CD4-positive, alpha-beta T cell (primary cell): ENCODE measurements around the gene KRTAP25-1. TPM values are rescaled to one million over a fixed set of nuclear protein-coding genes. Genes with fewer than 3 reads are reported as not detected.

Source experiments
- ATAC-seq: fragments of 200-7000 bp; cut with Tn5 transposase; one replicate; pipeline ENCODE4 v1.10.0; 2022; ENCODE audit warnings: mild to moderate bottlenecking; ENCODE audit not compliant: poor library complexity
- CTCF ChIA-PET: fragments of 350-600 bp; sonication (Branson Sonifier 250); formaldehyde crosslinking; loops from one replicate; lab custom pipeline; 2021; ENCODE audit warnings: antibody characterized with exemption, inconsistent platforms; lab: Charles Lee
- POLR2A ChIA-PET: fragments of 350-600 bp; sonication (Branson Sonifier 250); formaldehyde crosslinking; loops from one replicate; lab custom pipeline; 2021; ENCODE audit warnings: antibody characterized with exemption, inconsistent platforms; lab: Charles Lee
- DNase-seq, 14 experiments: peaks; one replicate each; pipeline ENCODE4 v3.0.0-alpha.2; 2013 to 2020; ENCODE audit warnings: mixed read lengths in 2 of 14
- H3K27ac ChIP-seq, 2 donors: one replicate each; pipeline versions ENCODE4 v1.5.1 to v1.7.0; 2013; ENCODE audit warnings: low read length in 2 of 2, low read depth in 1 of 2, mild to moderate bottlenecking in 1 of 2
- H3K27me3 ChIP-seq, 2 experiments: 1 replicate in 1 of 2; 2 replicates in 1 of 2; pipeline versions ENCODE4 v1.6.1 to v1.7.0; 2013; ENCODE audit warnings: low read length in 2 of 2, control low read depth in 1 of 2, mild to moderate bottlenecking in 1 of 2, moderate library complexity in 1 of 2; ENCODE audit not compliant: insufficient read depth in 2 of 2, control insufficient read depth in 1 of 2
- H3K36me3 ChIP-seq: one replicate; pipeline ENCODE4 v1.6.1; 2013; ENCODE audit warnings: low read length, control low read depth; ENCODE audit not compliant: insufficient read depth
- H3K4me1 ChIP-seq: one replicate; pipeline ENCODE4 v1.6.1; 2013; ENCODE audit warnings: low read length, control low read depth; ENCODE audit not compliant: insufficient read depth
- H3K4me3 ChIP-seq: one replicate; pipeline ENCODE4 v1.5.1; 2013; ENCODE audit warnings: mild to moderate bottlenecking, low read length, moderate library complexity
- H3K9me3 ChIP-seq, 2 experiments: 1 replicate in 1 of 2; 2 replicates in 1 of 2; pipeline versions ENCODE4 v1.6.1 to v1.7.0; 2013; ENCODE audit warnings: low read length in 2 of 2, mild to moderate bottlenecking in 2 of 2, control low read depth in 1 of 2, moderate library complexity in 1 of 2; ENCODE audit not compliant: control insufficient read depth in 1 of 2, insufficient read depth in 1 of 2
- H3K27ac Mint-ChIP-seq: one replicate; pipeline ENCODE4 v1.8.0; 2020; ENCODE audit warnings: mixed read lengths
- H3K27me3 Mint-ChIP-seq: one replicate; pipeline ENCODE4 v1.8.0; 2021; ENCODE audit warnings: mixed read lengths
- H3K36me3 Mint-ChIP-seq: one replicate; pipeline ENCODE4 v1.8.0; 2021; ENCODE audit warnings: low read depth, mixed read lengths
- H3K4me1 Mint-ChIP-seq: one replicate; pipeline ENCODE4 v1.8.0; 2021; ENCODE audit warnings: low read depth, mixed read lengths
- H3K4me3 Mint-ChIP-seq: one replicate; pipeline ENCODE4 v1.8.0; 2020; ENCODE audit warnings: mild to moderate bottlenecking, mixed read lengths
- H3K9me3 Mint-ChIP-seq: one replicate; pipeline ENCODE4 v1.8.0; 2020; ENCODE audit warnings: mixed read lengths
- intact Hi-C, 2 experiments: fragments of 100-400 bp; cut with DNase I in 1 of 2; cut with micrococcal nuclease in 1 of 2; formaldehyde crosslinking; loops; one replicate each; pipeline versions ENCODE4 v1.15.1 to v1.9.0; 2023 to 2025; cut with DNase I, micrococcal nuclease
- total RNA-seq, 174 experiments: library from RNA in 2 of 174; stranded (reverse) in 2 of 174; gene quantifications; one replicate each; pipeline ENCODE4 v1.2.3 and lab custom pipeline; 2021 to 2026
- TF ChIP-seq, protein P1 (sequence below): fragments of 200-600 bp; IDR thresholded peaks from one replicate; pipeline ENCODE4 v1.8.0; 2022; ENCODE audit warnings: antibody characterized with exemption, mild to moderate bottlenecking

Gene KRTAP25-1
- total RNA-seq, 2 experiments from 2014 or later, result not detected

DNA sequence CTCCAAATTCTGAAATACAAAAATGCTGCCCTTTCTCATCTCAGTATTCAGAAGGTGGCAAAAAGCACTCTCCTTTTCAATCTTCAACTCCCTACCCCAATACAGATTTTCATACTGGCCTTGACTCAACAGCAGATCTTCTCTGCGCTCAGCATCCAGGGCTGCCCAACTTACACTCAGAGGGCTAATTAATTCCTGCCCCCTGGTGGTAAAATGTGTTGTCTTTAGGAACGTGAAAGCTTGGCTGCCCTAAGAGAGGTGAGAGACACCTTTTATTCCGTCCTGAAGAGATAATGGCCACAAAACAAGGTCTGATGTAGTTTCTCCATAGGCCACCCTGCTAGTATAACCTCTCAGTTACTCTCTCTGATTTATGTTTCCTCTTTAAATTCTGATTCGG, 31.5 kb downstream of the KRTAP25-1 start:
- Histone ChIP-seq H3K4me3 (no peak overlapping the region), H3K36me3 (no peaks in the 10 kb centered on the region), H3K27ac (no peak overlapping the region), H3K9me3 (no peaks in the 10 kb centered on the region), H3K27me3 (no peaks in the 10 kb centered on the region), H3K4me1 (no peaks in the 10 kb centered on the region)
- DNase-seq (no peak), ATAC-seq (no peak)
- Mint-ChIP-seq H3K4me1 (no peaks in the 10 kb centered on the region), H3K4me3 (no peak overlapping the region), H3K36me3 (no peaks in the 10 kb centered on the region), H3K27me3 (no peaks in the 10 kb centered on the region), H3K9me3 (no peaks in the 10 kb centered on the region), H3K27ac (no peak overlapping the region)
- ChIA-PET CTCF (no interaction called here), POLR2A (no interaction called here)
- TF ChIP-seq, protein P1, sequence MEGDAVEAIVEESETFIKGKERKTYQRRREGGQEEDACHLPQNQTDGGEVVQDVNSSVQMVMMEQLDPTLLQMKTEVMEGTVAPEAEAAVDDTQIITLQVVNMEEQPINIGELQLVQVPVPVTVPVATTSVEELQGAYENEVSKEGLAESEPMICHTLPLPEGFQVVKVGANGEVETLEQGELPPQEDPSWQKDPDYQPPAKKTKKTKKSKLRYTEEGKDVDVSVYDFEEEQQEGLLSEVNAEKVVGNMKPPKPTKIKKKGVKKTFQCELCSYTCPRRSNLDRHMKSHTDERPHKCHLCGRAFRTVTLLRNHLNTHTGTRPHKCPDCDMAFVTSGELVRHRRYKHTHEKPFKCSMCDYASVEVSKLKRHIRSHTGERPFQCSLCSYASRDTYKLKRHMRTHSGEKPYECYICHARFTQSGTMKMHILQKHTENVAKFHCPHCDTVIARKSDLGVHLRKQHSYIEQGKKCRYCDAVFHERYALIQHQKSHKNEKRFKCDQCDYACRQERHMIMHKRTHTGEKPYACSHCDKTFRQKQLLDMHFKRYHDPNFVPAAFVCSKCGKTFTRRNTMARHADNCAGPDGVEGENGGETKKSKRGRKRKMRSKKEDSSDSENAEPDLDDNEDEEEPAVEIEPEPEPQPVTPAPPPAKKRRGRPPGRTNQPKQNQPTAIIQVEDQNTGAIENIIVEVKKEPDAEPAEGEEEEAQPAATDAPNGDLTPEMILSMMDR, result no peak
- intact Hi-C loops, result no loop called here

DNA sequence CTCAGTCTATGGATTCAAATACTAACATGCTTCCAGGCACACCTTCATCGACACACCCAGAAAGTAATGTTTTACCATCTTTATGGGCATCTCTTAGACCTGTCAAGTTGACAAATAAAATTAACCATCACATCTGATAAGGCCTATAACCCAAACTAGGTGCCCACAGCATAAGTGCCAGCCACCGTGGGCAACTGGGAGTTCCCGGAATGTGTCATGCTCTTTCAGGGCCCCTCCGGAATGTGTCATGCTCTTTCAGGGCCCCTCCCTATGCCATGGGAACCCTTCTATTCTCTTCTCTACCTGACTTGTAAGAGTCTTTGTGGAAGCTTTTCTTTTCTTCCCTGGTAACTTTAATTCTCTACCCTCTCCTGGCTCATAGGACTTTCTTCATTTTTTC, 33.2 kb downstream of the KRTAP25-1 start:
- no peak for ATAC-seq

DNA sequence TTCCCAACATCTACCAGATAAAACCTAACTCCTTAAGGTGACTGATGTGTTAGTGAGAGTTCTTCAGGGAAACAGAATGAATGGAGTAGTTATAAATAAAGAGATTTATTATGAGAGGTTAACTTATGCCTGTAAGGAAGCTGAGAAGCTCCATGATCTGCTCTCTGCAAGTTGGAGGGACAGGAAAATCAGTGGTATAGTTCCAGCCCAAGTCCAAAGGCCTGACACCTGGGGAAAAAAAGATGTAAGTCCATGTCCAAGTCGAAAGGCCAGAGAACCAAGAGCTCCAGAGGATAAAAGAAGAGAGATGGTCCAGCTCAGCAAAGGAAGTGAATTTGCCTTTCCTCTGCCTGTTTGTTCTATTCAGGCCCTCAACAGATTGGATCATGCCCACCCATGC, 33.6 kb downstream of the KRTAP25-1 start:
- Histone ChIP-seq H3K27ac (no peak overlapping the region), H3K4me3 (no peak overlapping the region), H3K27me3 (no peaks in the 10 kb centered on the region), H3K4me1 (no peaks in the 10 kb centered on the region), H3K9me3 (no peaks in the 10 kb centered on the region), H3K36me3 (no peaks in the 10 kb centered on the region)
- ChIA-PET CTCF (no interaction called here), POLR2A (no interaction called here)
- ATAC-seq (no peak), DNase-seq (no peak)
- H3K27me3 Mint-ChIP-seq, result no peaks in the 10 kb centered on the region
- TF ChIP-seq, protein P1, result no peak
- H3K4me1 Mint-ChIP-seq, result no peaks in the 10 kb centered on the region
- no peaks in the 10 kb centered on the region for H3K9me3 Mint-ChIP-seq
- intact Hi-C loops, result no loop called here
- H3K36me3 Mint-ChIP-seq, result no peaks in the 10 kb centered on the region
- no peak overlapping the region for H3K27ac Mint-ChIP-seq
- H3K4me3 Mint-ChIP-seq, result no peak overlapping the region

More for the DNA sequence above, 33.2 kb downstream of the KRTAP25-1 start:
- Mint-ChIP-seq H3K9me3 (no peaks in the 10 kb centered on the region), H3K4me1 (no peaks in the 10 kb centered on the region), H3K27me3 (no peaks in the 10 kb centered on the region), H3K36me3 (no peaks in the 10 kb centered on the region), H3K27ac (no peak overlapping the region), H3K4me3 (no peak overlapping the region)
- H3K4me1 ChIP-seq, result no peaks in the 10 kb centered on the region
- intact Hi-C loops, result no loop called here
- TF ChIP-seq, protein P1, result no peak
- H3K36me3 ChIP-seq, result no peaks in the 10 kb centered on the region
- H3K4me3 ChIP-seq, result no peak overlapping the region
- no peak for DNase-seq
- H3K9me3 ChIP-seq, result no peaks in the 10 kb centered on the region
- no peaks in the 10 kb centered on the region for H3K27me3 ChIP-seq
- no peak overlapping the region for H3K27ac ChIP-seq
- CTCF ChIA-PET, result no interaction called here
- POLR2A ChIA-PET, result no interaction called here
